Ectodermal cell (in vitro differentiated cells): ENCODE measurements around the gene LYRM7.

Experiments used
- H3K27ac ChIP-seq: 2 replicates; pipeline ENCODE4 v1.7.0; 2013; ENCODE audit warnings: mild to moderate bottlenecking, low read depth, low read length; ENCODE audit not compliant: insufficient read depth, poor library complexity, severe bottlenecking
- H3K27me3 ChIP-seq: 2 replicates; pipeline ENCODE4 v1.7.0; 2013; ENCODE audit warnings: mild to moderate bottlenecking, low read length; ENCODE audit not compliant: insufficient read depth, control insufficient read depth, poor library complexity, severe bottlenecking
- H3K36me3 ChIP-seq: one replicate; pipeline ENCODE4 v1.7.0; 2013; ENCODE audit warnings: low read length; ENCODE audit not compliant: control insufficient read depth, insufficient read depth
- H3K4me1 ChIP-seq: one replicate; pipeline ENCODE4 v1.7.0; 2013; ENCODE audit warnings: low read length; ENCODE audit not compliant: control insufficient read depth, insufficient read depth
- H3K4me3 ChIP-seq: 2 replicates; pipeline ENCODE4 v1.7.0; 2013; ENCODE audit warnings: low read depth, low read length, control low read depth; ENCODE audit not compliant: insufficient read depth
- H3K9me3 ChIP-seq: 2 replicates; pipeline ENCODE4 v1.7.0; 2013; ENCODE audit warnings: mild to moderate bottlenecking, low read length, moderate library complexity; ENCODE audit not compliant: control insufficient read depth
- WGBS, 2 experiments: methylation state at CpG; one replicate each; pipeline ENCODE4 v1.1.7; 2013; ENCODE audit warnings: missing lambda C conversion rate in 2 of 2; 5-methylcytosine and 5-hydroxymethylcytosine counted together

The LYRM7 gene

GRCh38 chr5:131198625-131199024 lies 27.9 kb downstream of the LYRM7 start:
- H3K4me1 ChIP-seq = peaks cover 3% of the 10 kb centered on the region
- H3K36me3 ChIP-seq = no peaks in the 10 kb centered on the region

DNA sequence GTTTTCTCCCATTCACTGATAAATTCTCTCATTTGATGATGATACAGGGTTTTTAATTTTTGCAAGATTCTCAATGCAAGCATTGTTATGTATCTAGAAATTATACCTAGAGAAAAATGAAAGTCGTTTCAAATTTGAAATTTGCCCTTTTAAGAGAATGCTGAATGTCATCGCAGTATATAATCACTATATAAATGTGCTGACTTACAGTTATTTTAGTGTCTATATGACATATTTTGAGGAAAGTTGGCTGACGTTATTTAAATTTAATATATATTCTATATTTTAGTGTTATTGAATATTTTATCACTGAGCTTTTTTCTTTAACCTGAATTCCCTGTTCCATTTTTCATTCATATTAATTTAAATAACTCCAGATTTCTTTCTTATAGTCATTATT lies 29.8 kb downstream of the LYRM7 start:
- Histone ChIP-seq H3K27ac (no peak overlapping the region), H3K9me3 (no peaks in the 10 kb centered on the region), H3K36me3 (no peaks in the 10 kb centered on the region), H3K4me1 (peaks cover 2% of the 10 kb centered on the region), H3K4me3 (no peak overlapping the region), H3K27me3 (no peaks in the 10 kb centered on the region)
- WGBS, 2 experiments = 86% methylated on average over 1 of the region's 3 CpGs; no CpG with 5 or more reads in 1 of the 2 experiments

More at GRCh38 chr5:131198625-131199024, 27.9 kb downstream of the LYRM7 start:
- Histone ChIP-seq H3K27me3 (no peaks in the 10 kb centered on the region), H3K4me3 (no peak overlapping the region), H3K27ac (no peak overlapping the region), H3K9me3 (no peaks in the 10 kb centered on the region)
- WGBS, 2 experiments = 90 to 95% methylated on average over 5 of the region's 5 CpGs

- WGBS, 2 experiments = 94 to 96% methylated on average over 2 of the region's 2 CpGs
- H3K4me1 ChIP-seq = no peaks in the 10 kb centered on the region
- H3K27me3 ChIP-seq = no peaks in the 10 kb centered on the region
- no peaks in the 10 kb centered on the region for H3K9me3 ChIP-seq
- H3K27ac ChIP-seq = no peak overlapping the region
- H3K4me3 ChIP-seq = no peak overlapping the region
- H3K36me3 ChIP-seq = no peaks in the 10 kb centered on the region
These were observed 34.2 kb downstream of the LYRM7 start for GRCh38 chr5:131204964-131205363.

DNA sequence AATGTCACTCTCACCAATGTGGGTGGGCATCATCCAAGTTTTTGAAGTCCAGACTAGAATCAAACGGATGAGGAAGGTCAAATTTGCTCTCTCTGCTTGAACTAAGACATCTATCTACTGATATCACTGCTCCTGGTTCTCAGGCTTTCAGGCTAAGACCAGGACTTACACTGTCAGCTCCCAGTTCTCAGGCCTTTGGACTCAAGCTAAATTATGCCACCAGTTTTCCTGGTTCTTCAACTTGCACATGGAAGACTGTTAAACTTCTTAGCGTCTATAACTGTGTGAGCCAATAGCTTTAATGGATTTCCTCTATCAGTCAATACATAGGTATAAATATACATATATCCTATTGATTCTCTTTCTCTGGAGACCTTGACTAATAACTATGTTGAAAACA lies 35.3 kb downstream of the LYRM7 start:
- Histone ChIP-seq H3K4me3 (no peak overlapping the region), H3K27ac (no peak overlapping the region), H3K36me3 (no peaks in the 10 kb centered on the region), H3K4me1 (no peaks in the 10 kb centered on the region), H3K9me3 (no peaks in the 10 kb centered on the region), H3K27me3 (no peaks in the 10 kb centered on the region)
- 85 to 97% methylated on average over 1 to 2 of the region's 2 CpGs for WGBS, 2 experiments

GRCh38 chr5:131206772-131207171 lies 36.0 kb downstream of the LYRM7 start:
- H3K27ac ChIP-seq = no peak overlapping the region
- no peak overlapping the region for H3K4me3 ChIP-seq
- H3K9me3 ChIP-seq = no peaks in the 10 kb centered on the region
- no peaks in the 10 kb centered on the region for H3K4me1 ChIP-seq
- WGBS, 2 experiments = 80 to 92% methylated on average over 1 of the region's 1 CpG
- H3K27me3 ChIP-seq = no peaks in the 10 kb centered on the region
- no peaks in the 10 kb centered on the region for H3K36me3 ChIP-seq

GRCh38 chr5:131209175-131209505 lies 38.4 kb downstream of the LYRM7 start:
- WGBS, 2 experiments = 83 to 92% methylated on average over 1 of the region's 1 CpG
- Histone ChIP-seq H3K27ac (no peak overlapping the region), H3K27me3 (no peaks in the 10 kb centered on the region), H3K9me3 (no peaks in the 10 kb centered on the region), H3K36me3 (no peaks in the 10 kb centered on the region), H3K4me1 (no peaks in the 10 kb centered on the region), H3K4me3 (no peak overlapping the region)

- H3K4me1 ChIP-seq = no peaks in the 10 kb centered on the region
- H3K27ac ChIP-seq = no peak overlapping the region
- H3K4me3 ChIP-seq = no peak overlapping the region
- H3K9me3 ChIP-seq = no peaks in the 10 kb centered on the region
- H3K36me3 ChIP-seq = no peaks in the 10 kb centered on the region
- WGBS, 2 experiments = 72 to 79% methylated on average over 6 of the region's 6 CpGs
- no peaks in the 10 kb centered on the region for H3K27me3 ChIP-seq
These were observed 38.9 kb downstream of the LYRM7 start for GRCh38 chr5:131209506-131210150.

- no peaks in the 10 kb centered on the region for H3K4me1 ChIP-seq
- no peaks in the 10 kb centered on the region for H3K36me3 ChIP-seq
- no peak overlapping the region for H3K4me3 ChIP-seq
- no peaks in the 10 kb centered on the region for H3K27me3 ChIP-seq
- H3K27ac ChIP-seq = no peak overlapping the region
- H3K9me3 ChIP-seq = no peaks in the 10 kb centered on the region
These were observed 39.4 kb downstream of the LYRM7 start for GRCh38 chr5:131210151-131210510.

DNA sequence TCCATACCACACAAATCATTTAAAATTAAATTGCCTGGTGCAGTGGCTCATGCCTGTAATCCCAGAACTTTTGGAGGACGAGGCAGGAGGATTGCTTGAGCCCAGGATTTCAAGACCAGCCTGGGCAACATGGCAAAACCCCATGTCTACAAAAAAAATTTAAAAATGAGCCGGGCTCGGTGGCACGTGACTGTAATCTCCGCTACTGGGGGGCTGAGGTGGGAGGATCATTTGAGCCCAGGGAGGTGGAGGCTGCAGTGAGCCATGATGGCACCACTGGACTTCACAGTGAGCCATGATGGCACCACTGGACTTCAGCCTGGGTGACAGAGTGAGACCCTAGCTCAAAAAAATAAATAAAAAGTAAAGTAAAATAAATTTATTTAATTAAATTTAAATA lies 40.9 kb downstream of the LYRM7 start:
- H3K27me3 ChIP-seq = no peaks in the 10 kb centered on the region
- no peak overlapping the region for H3K27ac ChIP-seq
- H3K4me3 ChIP-seq = no peak overlapping the region
- no peaks in the 10 kb centered on the region for H3K36me3 ChIP-seq
- WGBS, 2 experiments = 95 to 99% methylated on average over 5 of the region's 5 CpGs
- H3K4me1 ChIP-seq = no peaks in the 10 kb centered on the region
- no peaks in the 10 kb centered on the region for H3K9me3 ChIP-seq

GRCh38 chr5:131212471-131213021 lies 41.8 kb downstream of the LYRM7 start:
- H3K4me3 ChIP-seq = no peak overlapping the region
- no peaks in the 10 kb centered on the region for H3K4me1 ChIP-seq
- H3K27ac ChIP-seq = no peak overlapping the region
- H3K27me3 ChIP-seq = no peaks in the 10 kb centered on the region
- no peaks in the 10 kb centered on the region for H3K9me3 ChIP-seq
- 94 to 95% methylated on average over 4 to 5 of the region's 5 CpGs for WGBS, 2 experiments
- H3K36me3 ChIP-seq = no peaks in the 10 kb centered on the region
